Activated CD8-positive, alpha-beta T cell treated with anti-CD3 and anti-CD28 coated beads for 36 hours (primary cell): ENCODE data around the gene DPP4. TPM values are rescaled to one million over a fixed set of nuclear protein-coding genes. Genes with fewer than 3 reads are reported as not detected.

Experiments
- ATAC-seq: fragments of 200-7000 bp; cut with Tn5 transposase; one replicate; pipeline ENCODE4 v1.10.0; 2021; ENCODE audit warnings: mild to moderate bottlenecking, moderate library complexity
- CTCF ChIA-PET: fragments of 350-600 bp; sonication (Branson Sonifier 250); formaldehyde crosslinking; loops from one replicate; lab custom pipeline; 2021; ENCODE audit warnings: antibody characterized with exemption; lab: Charles Lee
- POLR2A ChIA-PET: fragments of 350-600 bp; sonication (Branson Sonifier 250); formaldehyde crosslinking; loops from one replicate; lab custom pipeline; 2021; ENCODE audit warnings: antibody characterized with exemption; lab: Charles Lee
- DNase-seq: peaks from one replicate; pipeline ENCODE4 v3.0.0-alpha.2; 2020
- H3K27ac Mint-ChIP-seq: one replicate; pipeline ENCODE4 v1.8.0; 2021; ENCODE audit warnings: mild to moderate bottlenecking, mixed read lengths
- H3K27me3 Mint-ChIP-seq: one replicate; pipeline ENCODE4 v1.8.0; 2021; ENCODE audit warnings: mixed read lengths
- H3K36me3 Mint-ChIP-seq: one replicate; pipeline ENCODE4 v1.8.0; 2021; ENCODE audit warnings: low read depth, mixed read lengths
- H3K4me1 Mint-ChIP-seq: one replicate; pipeline ENCODE4 v1.8.0; 2021; ENCODE audit warnings: low read depth, mixed read lengths
- H3K4me3 Mint-ChIP-seq: one replicate; pipeline ENCODE4 v1.8.0; 2021; ENCODE audit warnings: mild to moderate bottlenecking, moderate library complexity, mixed read lengths
- H3K9me3 Mint-ChIP-seq: one replicate; pipeline ENCODE4 v1.8.0; 2021; ENCODE audit warnings: mixed read lengths
- intact Hi-C: fragments of 100-400 bp; cut with micrococcal nuclease; formaldehyde crosslinking; loops from one replicate; pipeline ENCODE4 v1.10.0; 2022
- total RNA-seq, 2 experiments: library from RNA; stranded (reverse); gene quantifications; one replicate each; pipeline ENCODE4 v1.2.3, GENCODE V29; 2021
- TF ChIP-seq, protein P1 (sequence below): fragments of 200-600 bp; IDR thresholded peaks from one replicate; pipeline ENCODE4 v1.8.0; 2022; ENCODE audit warnings: antibody characterized with exemption, mild to moderate bottlenecking

Gene DPP4
- total RNA-seq, 2 experiments from 2014 or later = 25.9 to 26.4 TPM

- ChIA-PET POLR2A (interaction anchor here (0.6 to 5.9 kb wide), 10 partner anchors 13 to 117 kb away, joined by 3 to 65 read pairs (median 3); no protein-coding TSS in a partner anchor), CTCF (interaction anchor here (0.8 to 4.8 kb wide), 10 partner anchors 13 to 126 kb away, joined by 3 to 26 read pairs (median 4); no protein-coding TSS in a partner anchor)
- peaks cover 35% of the 10 kb centered on the region for H3K36me3 Mint-ChIP-seq
- TF ChIP-seq, protein P1, sequence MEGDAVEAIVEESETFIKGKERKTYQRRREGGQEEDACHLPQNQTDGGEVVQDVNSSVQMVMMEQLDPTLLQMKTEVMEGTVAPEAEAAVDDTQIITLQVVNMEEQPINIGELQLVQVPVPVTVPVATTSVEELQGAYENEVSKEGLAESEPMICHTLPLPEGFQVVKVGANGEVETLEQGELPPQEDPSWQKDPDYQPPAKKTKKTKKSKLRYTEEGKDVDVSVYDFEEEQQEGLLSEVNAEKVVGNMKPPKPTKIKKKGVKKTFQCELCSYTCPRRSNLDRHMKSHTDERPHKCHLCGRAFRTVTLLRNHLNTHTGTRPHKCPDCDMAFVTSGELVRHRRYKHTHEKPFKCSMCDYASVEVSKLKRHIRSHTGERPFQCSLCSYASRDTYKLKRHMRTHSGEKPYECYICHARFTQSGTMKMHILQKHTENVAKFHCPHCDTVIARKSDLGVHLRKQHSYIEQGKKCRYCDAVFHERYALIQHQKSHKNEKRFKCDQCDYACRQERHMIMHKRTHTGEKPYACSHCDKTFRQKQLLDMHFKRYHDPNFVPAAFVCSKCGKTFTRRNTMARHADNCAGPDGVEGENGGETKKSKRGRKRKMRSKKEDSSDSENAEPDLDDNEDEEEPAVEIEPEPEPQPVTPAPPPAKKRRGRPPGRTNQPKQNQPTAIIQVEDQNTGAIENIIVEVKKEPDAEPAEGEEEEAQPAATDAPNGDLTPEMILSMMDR = no peak
- peaks cover 49% of the 10 kb centered on the region for H3K4me1 Mint-ChIP-seq
- peak overlapping the region; percentile 88 for H3K4me3 Mint-ChIP-seq
- ATAC-seq (peak; percentile 18), DNase-seq (peak; percentile 36)
- H3K27ac Mint-ChIP-seq = peak overlapping the region; percentile 89
- intact Hi-C loops = no loop called here
- no peaks in the 10 kb centered on the region for H3K27me3 Mint-ChIP-seq
- peaks cover 9% of the 10 kb centered on the region for H3K9me3 Mint-ChIP-seq
Observed at GRCh38 chr2:162072976-162073887, 783 bp downstream of the DPP4 start.

GRCh38 chr2:162072181-162072702 lies 1.8 kb downstream of the DPP4 start:
- POLR2A ChIA-PET = interaction anchor here (1.1 to 5.9 kb wide), 3 partner anchors 12 to 49 kb away, joined by 3 to 65 read pairs (median 3); no protein-coding TSS in a partner anchor

DNA sequence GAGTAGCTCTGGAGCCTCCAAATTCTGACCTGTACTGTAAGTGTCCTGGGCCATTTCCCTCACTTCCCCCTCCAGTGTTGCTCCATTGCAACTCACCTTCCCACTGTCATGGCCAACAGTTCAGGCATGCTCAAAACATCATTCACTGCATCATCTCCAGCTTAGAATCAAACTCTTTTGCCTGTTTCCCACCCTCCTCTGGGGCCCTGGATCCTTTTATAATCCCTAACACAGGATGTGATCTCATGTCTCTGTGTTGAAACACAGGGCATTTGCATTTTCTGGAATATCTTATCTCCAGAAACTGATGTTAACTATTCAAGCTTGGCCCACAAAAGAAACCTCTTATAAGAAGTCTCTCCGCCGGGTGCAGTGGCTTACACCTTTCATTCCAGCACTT lies 3.0 kb downstream of the DPP4 start:
- POLR2A ChIA-PET = interaction anchor here (1.1 to 5.9 kb wide), 4 partner anchors 11 to 75 kb away, joined by 3 to 65 read pairs (median 4); no protein-coding TSS in a partner anchor
- no peaks in the 10 kb centered on the region for H3K27me3 Mint-ChIP-seq
- ATAC-seq = no peak
- H3K36me3 Mint-ChIP-seq = peaks cover 32% of the 10 kb centered on the region
- DNase-seq = no peak
- TF ChIP-seq, protein P1 = no peak
- H3K9me3 Mint-ChIP-seq = no peaks in the 10 kb centered on the region
- no peak overlapping the region for H3K27ac Mint-ChIP-seq
- CTCF ChIA-PET = interaction anchor here (1.2 to 4.8 kb wide), 3 partner anchors 11 to 66 kb away, joined by 3 to 26 read pairs (median 3); no protein-coding TSS in a partner anchor
- peak overlapping the region; percentile 16 for H3K4me3 Mint-ChIP-seq
- peaks cover 52% of the 10 kb centered on the region for H3K4me1 Mint-ChIP-seq
- intact Hi-C loops = no loop called here

More at GRCh38 chr2:162072181-162072702, 1.8 kb downstream of the DPP4 start:
- H3K36me3 Mint-ChIP-seq = peaks cover 29% of the 10 kb centered on the region
- intact Hi-C loops = no loop called here
- peak overlapping the region; percentile 88 for H3K4me3 Mint-ChIP-seq
- H3K4me1 Mint-ChIP-seq = peaks cover 52% of the 10 kb centered on the region
- ATAC-seq (peak; percentile 56), DNase-seq (no peak)
- H3K9me3 Mint-ChIP-seq = no peaks in the 10 kb centered on the region
- CTCF ChIA-PET = interaction anchor here (0.8 to 4.8 kb wide), 3 partner anchors 12 to 118 kb away, joined by 3 to 26 read pairs (median 4); no protein-coding TSS in a partner anchor
- peak overlapping the region; percentile 89 for H3K27ac Mint-ChIP-seq
- H3K27me3 Mint-ChIP-seq = no peaks in the 10 kb centered on the region
- TF ChIP-seq, protein P1 = no peak

DNA sequence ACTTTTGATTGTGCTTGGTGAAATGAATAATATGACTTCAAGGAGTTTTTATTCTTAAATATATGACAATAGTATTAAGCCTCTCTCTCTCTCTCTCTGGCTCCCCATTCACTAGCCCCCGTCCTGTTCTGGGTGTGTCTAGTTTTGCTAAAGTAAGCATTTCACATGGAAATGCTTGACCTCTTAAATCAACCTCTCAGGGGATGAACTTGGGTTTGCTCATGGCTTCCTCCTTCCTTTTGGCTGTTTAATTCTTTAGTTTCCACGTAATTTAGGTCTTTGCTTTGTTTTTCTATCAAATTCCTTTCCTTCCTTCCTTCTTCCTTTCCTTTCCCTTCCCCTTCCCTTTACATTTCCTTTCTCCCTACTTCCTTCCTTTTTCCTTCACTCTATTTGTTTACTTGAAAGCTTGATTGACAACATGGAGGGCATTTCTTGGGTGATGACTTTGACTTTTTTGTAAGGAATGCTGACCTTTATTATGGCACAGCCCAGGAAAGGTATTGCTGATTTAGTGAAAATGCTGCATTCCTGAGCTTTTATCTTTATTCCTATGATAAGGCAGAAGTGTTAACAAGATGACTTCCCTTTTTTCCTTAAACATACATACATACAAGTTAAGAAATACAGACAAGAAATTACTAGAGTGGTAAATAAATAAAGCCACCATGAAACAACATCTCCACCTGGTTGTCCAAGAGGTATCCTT lies 3.6 kb downstream of the DPP4 start:
- ATAC-seq (no peak), DNase-seq (no peak)
- TF ChIP-seq, protein P1 = no peak
- no peak overlapping the region for H3K27ac Mint-ChIP-seq
- no peaks in the 10 kb centered on the region for H3K9me3 Mint-ChIP-seq
- peaks cover 50% of the 10 kb centered on the region for H3K4me1 Mint-ChIP-seq
- CTCF ChIA-PET = interaction anchor here (1.2 to 4.8 kb wide), 3 partner anchors 10 to 66 kb away, joined by 3 to 26 read pairs (median 3); no protein-coding TSS in a partner anchor
- peak overlapping the region; percentile 16 for H3K4me3 Mint-ChIP-seq
- no peaks in the 10 kb centered on the region for H3K27me3 Mint-ChIP-seq
- intact Hi-C loops = no loop called here
- POLR2A ChIA-PET = interaction anchor here (0.6 to 5.9 kb wide), 4 partner anchors 10 to 75 kb away, joined by 3 to 65 read pairs (median 4); no protein-coding TSS in a partner anchor
- H3K36me3 Mint-ChIP-seq = peaks cover 30% of the 10 kb centered on the region
